K562 (cell line): Measurements from ENCODE around the gene FAM24B. TPM values are rescaled to one million over a fixed set of nuclear protein-coding genes. Genes with fewer than 3 reads are reported as not detected.

ENCODE experiments used
- ATAC-seq: fragments of 200-7000 bp; cut with Tn5 transposase; 3 replicates; pipeline ENCODE4 v1.9.1; 2020; ENCODE audit warnings: moderate library complexity
- BruUV-seq: library from RNA; stranded (reverse); fragments of 400-500 nt; replicated peaks from 2 replicates; lab custom pipeline; 2021; lab: Mats Ljungman, UMichigan
- CTCF ChIA-PET: fragments of 300-600 bp; formaldehyde crosslinking; extraction: SDS; loops from one replicate; lab custom pipeline; 2021; ENCODE audit warnings: low intra/inter-chr PET ratio; lab: Yijun Ruan, JAX
- POLR2A ChIA-PET: fragments of 300-600, 350-650 bp; sonication (Branson Sonifier 250); formaldehyde crosslinking; extraction: SDS; loops from one replicate; lab custom pipeline; 2021; ENCODE audit warnings: antibody characterized with exemption, inconsistent platforms; lab: Yijun Ruan, JAX
- DNase-seq, 4 experiments: peaks; one replicate each; pipeline versions ENCODE4 v3.0.0 to v3.0.0-alpha.2; 2011 to 2018; ENCODE audit warnings: low spot score in 3 of 4, mixed read lengths in 3 of 4; ENCODE audit errors: extremely low read depth in 1 of 4
- FAIRE-seq: peaks from 2 replicates; lab custom pipeline; 2011; peaks lifted over from hg19 to GRCh38; lab: Jason Lieb, UNC
- H2AFZ ChIP-seq: 2 replicates; pipeline ENCODE4 v1.6.0; 2011; ENCODE audit warnings: low read depth, low read length, control low read depth, inconsistent platforms
- H3K27ac ChIP-seq: fragments of 200-600 bp; 3 replicates; pipeline ENCODE4 v1.8.0; 2011; ENCODE audit warnings: low read depth, mild to moderate bottlenecking, control low read depth, inconsistent platforms, low read length, moderate library complexity, mixed read lengths; ENCODE audit errors: extremely low read depth
- H3K27me3 ChIP-seq, 2 experiments: fragments of 300-600 bp in 1 of 2; 2 replicates in 1 of 2; 3 replicates in 1 of 2; pipeline versions ENCODE4 v1.6.0 to v1.8.0; 2011; ENCODE audit warnings: inconsistent platforms in 2 of 2, low read length in 2 of 2, mild to moderate bottlenecking in 1 of 2, mixed read lengths in 1 of 2, moderate library complexity in 1 of 2; ENCODE audit not compliant: control insufficient read depth in 2 of 2, insufficient read depth in 2 of 2
- H3K36me3 ChIP-seq: fragments of 300-600 bp; 3 replicates; pipeline ENCODE4 v1.8.0; 2011; ENCODE audit warnings: mild to moderate bottlenecking, low read length, inconsistent platforms; ENCODE audit not compliant: control insufficient read depth, insufficient read depth
- H3K4me1 ChIP-seq, 2 experiments: fragments of 200-600 bp in 1 of 2; replicated peaks in 1 of 2; 2 replicates in 1 of 2; 3 replicates in 1 of 2; pipeline versions ENCODE4 v1.5.1 to v1.8.0; 2011; ENCODE audit warnings: inconsistent platforms in 2 of 2, low read length in 2 of 2, mild to moderate bottlenecking in 1 of 2, mixed read lengths in 1 of 2, moderate library complexity in 1 of 2; ENCODE audit not compliant: control insufficient read depth in 2 of 2, insufficient read depth in 2 of 2
- H3K4me2 ChIP-seq: 2 replicates; pipeline ENCODE4 v1.6.1; 2011; ENCODE audit warnings: low read length, control low read depth, inconsistent platforms, mixed read lengths; ENCODE audit not compliant: insufficient read depth
- H3K4me3 ChIP-seq: fragments of 200-600 bp; sonication (generic), shearing (Covaris generic); 2 replicates; pipeline ENCODE4 v1.5.1; 2016; ENCODE audit warnings: control low read depth, inconsistent platforms
- H3K79me2 ChIP-seq: fragments of 200-600 bp; 3 replicates; pipeline ENCODE4 v1.8.0; 2011; ENCODE audit warnings: low read length, inconsistent platforms; ENCODE audit not compliant: control insufficient read depth, insufficient read depth
- H3K9ac ChIP-seq, 2 experiments: 2 replicates each; pipeline versions ENCODE4 v1.6.0 to v1.6.1; 2011; ENCODE audit warnings: low read depth in 2 of 2, low read length in 2 of 2, control low read depth in 1 of 2, inconsistent platforms in 1 of 2, mild to moderate bottlenecking in 1 of 2, mixed read lengths in 1 of 2; ENCODE audit not compliant: insufficient read depth in 1 of 2
- H3K9me1 ChIP-seq: one replicate; pipeline ENCODE4 v1.6.0; 2011; ENCODE audit warnings: inconsistent platforms, mild to moderate bottlenecking, low read length, moderate library complexity; ENCODE audit not compliant: control insufficient read depth, insufficient read depth
- H3K9me3 ChIP-seq: replicated peaks from 2 replicates; pipeline ENCODE4 v1.5.1; 2011; ENCODE audit warnings: low read depth, low read length, inconsistent platforms; ENCODE audit not compliant: control insufficient read depth, insufficient read depth
- H4K20me1 ChIP-seq: replicated peaks from 2 replicates; pipeline ENCODE4 v1.6.1; 2011; ENCODE audit warnings: low read length, inconsistent platforms, mixed read lengths; ENCODE audit not compliant: control insufficient read depth, insufficient read depth
- C11orf30 ChIP-seq: fragments of 450-650 bp; IDR thresholded peaks from 2 replicates; pipeline ENCODE4 v1.6.1; 2016; ENCODE audit warnings: low read depth, mild to moderate bottlenecking
- CBX3 ChIP-seq, 2 experiments: IDR thresholded peaks; 1 replicate in 1 of 2; 2 replicates in 1 of 2; pipeline ENCODE4 v1.6.1; 2012; ENCODE audit warnings: inconsistent platforms in 2 of 2, low read length in 2 of 2, borderline replicate concordance in 1 of 2, control low read depth in 1 of 2
- MAFG ChIP-seq: fragments of 450-650 bp; conservative IDR thresholded peaks from 2 replicates; pipeline ENCODE4 v1.6.1; 2016; ENCODE audit warnings: missing genetic modification characterization, missing compliant biosample characterization
- NFE2 ChIP-seq: IDR thresholded peaks from 2 replicates; pipeline ENCODE4 v1.6.1; 2014; ENCODE audit warnings: antibody characterized with exemption, low read depth
- TCFL5 ChIP-seq: fragments of 250-450 bp; sonication (Bioruptor Pico); conservative IDR thresholded peaks from 2 replicates; pipeline ENCODE4 v1.6.1; 2021; ENCODE audit warnings: mild to moderate bottlenecking, moderate library complexity, matching md5 sums
- ZNF316 ChIP-seq: fragments of 450-650 bp; IDR thresholded peaks from 2 replicates; pipeline ENCODE4 v1.6.1; 2016
- WGBS: fragments of 100-300 bp; shearing (Covaris generic); methylation state at CpG from one replicate; pipeline ENCODE4 v1.1.6; 2016; ENCODE audit warnings: low coverage, mixed read lengths; ENCODE audit not compliant: insufficient coverage; ENCODE audit errors: missing lambda C conversion rate; 5-methylcytosine and 5-hydroxymethylcytosine counted together
- in situ Hi-C: fragments of 300-500 bp; cut with MboI; formaldehyde crosslinking; loops from 4 replicates; pipeline ENCODE4 v1.15.0; 2018; ENCODE audit warnings: inconsistent platforms, mixed read lengths
- intact Hi-C: fragments of 100-400 bp; cut with micrococcal nuclease; formaldehyde crosslinking; loops from 2 replicates; pipeline ENCODE4 v1.14.2; 2022
- polyA plus RNA-seq, 8 experiments: library from polyadenylated mRNA; depleted of rRNA in 4 of 8; stranded (reverse) in 5 of 8; unstranded in 3 of 8; fragments of >200 nt; fragmentation: Nextera tagmentation in 2 of 8; fragmentation: Illumina TruSeq in 1 of 8; extraction: Ambion mirVana in 2 of 8; extraction: Trizol in 1 of 8; gene quantifications; 2 replicates each; pipeline versions ENCODE4 v1.2.1 to v1.2.3, GENCODE V29; 2011 to 2014; ENCODE audit warnings: inconsistent platforms in 1 of 8, missing spikeins in 1 of 8
- total RNA-seq, 7 experiments: library from RNA; depleted of rRNA in 6 of 7; stranded (reverse); fragments of >200 nt in 6 of 7; fragmentation: Illumina TruSeq in 2 of 7; extraction: Trizol in 2 of 7; gene quantifications; 2 replicates each; pipeline versions ENCODE4 v1.2.1 to v1.2.3, GENCODE V29; 2011 to 2021; ENCODE audit warnings: low replicate concordance in 1 of 7
- TF ChIP-seq, protein P1 (sequence below): sonication (generic); formaldehyde crosslinking; IDR thresholded peaks from 2 replicates; pipeline ENCODE4 v1.8.1; 2023; ENCODE audit warnings: mild to moderate bottlenecking, missing genetic modification reagents

The FAM24B gene
- total and polyA plus RNA-seq, 9 of the 15 experiments (the other 6 are each of a cell fraction or from before 2014, with no cell fraction given): 6.0 to 19.6 (median 9.2) TPM

DNA sequence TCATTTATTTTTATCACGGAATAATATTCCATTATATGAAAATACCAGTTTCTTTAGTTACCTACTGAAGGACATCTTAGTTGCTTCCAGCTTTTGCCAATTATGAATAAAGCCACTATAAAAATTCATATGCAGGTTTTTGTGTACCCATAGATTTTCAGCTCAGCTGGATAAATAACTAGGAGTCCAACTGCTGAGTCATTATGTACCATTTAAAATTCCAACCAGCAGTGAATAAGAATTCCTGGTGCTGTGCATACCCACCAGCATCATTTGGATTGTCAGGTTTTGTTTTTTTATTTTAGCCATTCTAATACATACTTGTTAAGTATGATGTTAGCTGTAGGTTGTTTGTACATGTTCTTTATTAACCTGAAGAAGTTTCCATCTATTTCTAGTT, 14.5 kb downstream of the FAM24B start:
- Histone ChIP-seq H3K9me1 (no peaks in the 10 kb centered on the region), H3K9me3 (no peaks in the 10 kb centered on the region), H4K20me1 (peaks cover 10% of the 10 kb centered on the region; the same call in 1 of the 2 replicates), H3K4me3 (no peak overlapping the region), H3K9ac (no peak overlapping the region), H3K4me1 (peaks cover 0 to 6% of the 10 kb centered on the region in 2 experiments; a peak in 2 of 5 replicates), H3K36me3 (no peaks in the 10 kb centered on the region), H3K27me3 (no peaks in the 10 kb centered on the region), H2AFZ (no peak overlapping the region), H3K79me2 (peaks cover 53% of the 10 kb centered on the region), H3K4me2 (no peak overlapping the region), H3K27ac (no peak overlapping the region)
- ATAC-seq (no peak), DNase-seq (no peak), FAIRE-seq (no peak)
- in situ Hi-C loops: no loop called here
- intact Hi-C loops: no loop called here
- TF ChIP-seq, protein P1, sequence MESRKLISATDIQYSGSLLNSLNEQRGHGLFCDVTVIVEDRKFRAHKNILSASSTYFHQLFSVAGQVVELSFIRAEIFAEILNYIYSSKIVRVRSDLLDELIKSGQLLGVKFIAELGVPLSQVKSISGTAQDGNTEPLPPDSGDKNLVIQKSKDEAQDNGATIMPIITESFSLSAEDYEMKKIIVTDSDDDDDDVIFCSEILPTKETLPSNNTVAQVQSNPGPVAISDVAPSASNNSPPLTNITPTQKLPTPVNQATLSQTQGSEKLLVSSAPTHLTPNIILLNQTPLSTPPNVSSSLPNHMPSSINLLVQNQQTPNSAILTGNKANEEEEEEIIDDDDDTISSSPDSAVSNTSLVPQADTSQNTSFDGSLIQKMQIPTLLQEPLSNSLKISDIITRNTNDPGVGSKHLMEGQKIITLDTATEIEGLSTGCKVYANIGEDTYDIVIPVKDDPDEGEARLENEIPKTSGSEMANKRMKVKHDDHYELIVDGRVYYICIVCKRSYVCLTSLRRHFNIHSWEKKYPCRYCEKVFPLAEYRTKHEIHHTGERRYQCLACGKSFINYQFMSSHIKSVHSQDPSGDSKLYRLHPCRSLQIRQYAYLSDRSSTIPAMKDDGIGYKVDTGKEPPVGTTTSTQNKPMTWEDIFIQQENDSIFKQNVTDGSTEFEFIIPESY (CRISPR knock-in tag): no peak
- TF ChIP-seq ZNF316 (peak; percentile 30; the same call in 1 of the 2 replicates), C11orf30 (peak; percentile 45), NFE2 (peak; percentile 48), CBX3 (IDR thresholded peaks at IDR 0.05; ENCODE audit: borderline replicate concordance in 1 of 2, low read length in 2 of 2) (no peak), MAFG (tag) (peak; percentile 42; the same call in 1 of the 2 replicates), TCFL5 (CRISPR knock-in tag) (no peak)
- CTCF ChIA-PET: no interaction called here
- 100% methylated on average over 1 of the region's 1 CpG for WGBS
- POLR2A ChIA-PET: interaction anchor here (0.8 kb wide), 1 partner anchor 12 kb away, joined by 3 read pairs; no protein-coding TSS in a partner anchor
- BruUV-seq: no TSS peak
